Neural cell (in vitro differentiated cells): Measurements from ENCODE around the gene JMJD1C. TPM values are rescaled to one million over a fixed set of nuclear protein-coding genes. Genes with fewer than 3 reads are reported as not detected.

Experiments
- H2AFZ ChIP-seq: fragments of 200-600, 300-800 bp; sonication (generic), shearing (Covaris generic); 2 replicates; pipeline ENCODE4 v1.6.0; 2014; ENCODE audit warnings: low read depth, mild to moderate bottlenecking, antibody characterized with exemption, low read length, moderate library complexity
- H3F3A ChIP-seq: fragments of 200-600 bp; shearing (Covaris generic); 2 replicates; pipeline ENCODE4 v1.6.1; 2016; ENCODE audit warnings: mild to moderate bottlenecking, moderate library complexity, mixed read lengths, antibody characterized with exemption, low read length; ENCODE audit not compliant: insufficient read depth, poor library complexity, severe bottlenecking
- H3K27ac ChIP-seq: fragments of 200-600, 300-800 bp; sonication (generic), shearing (Covaris generic); 2 replicates; pipeline ENCODE4 v1.5.1; 2014; ENCODE audit warnings: mild to moderate bottlenecking, low read length, moderate library complexity
- H3K27me3 ChIP-seq: fragments of 300-800, 200-600 bp; sonication (generic), shearing (Covaris generic); 2 replicates; pipeline ENCODE4 v1.6.0; 2014; ENCODE audit warnings: mild to moderate bottlenecking, low read depth, low read length, moderate library complexity; ENCODE audit not compliant: insufficient read depth
- H3K36me3 ChIP-seq: fragments of 300-800, 200-600 bp; sonication (generic), shearing (Covaris generic); 2 replicates; pipeline ENCODE4 v1.5.1; 2014; ENCODE audit warnings: mild to moderate bottlenecking, antibody characterized with exemption, low read length, moderate library complexity; ENCODE audit not compliant: insufficient read depth
- H3K4me2 ChIP-seq: fragments of 300-800, 200-600 bp; sonication (generic), shearing (Covaris generic); 2 replicates; pipeline ENCODE4 v1.6.0; 2014; ENCODE audit warnings: mild to moderate bottlenecking, low read length
- H3K4me3 ChIP-seq: fragments of 300-800, 200-600 bp; sonication (generic), shearing (Covaris generic); 2 replicates; pipeline ENCODE4 v1.5.1; 2014; ENCODE audit warnings: mild to moderate bottlenecking, low read length, moderate library complexity
- H3K79me2 ChIP-seq: fragments of 200-600 bp; shearing (Covaris generic); replicated peaks from 2 replicates; pipeline ENCODE4 v1.6.0; 2014; ENCODE audit warnings: mild to moderate bottlenecking, low read length, moderate library complexity; ENCODE audit not compliant: insufficient read depth
- H3K9ac ChIP-seq: fragments of 300-800, 200-600 bp; sonication (generic), shearing (Covaris generic); 2 replicates; pipeline ENCODE4 v1.6.1; 2016; ENCODE audit warnings: mild to moderate bottlenecking, low read length, mixed read lengths
- H3K9me2 ChIP-seq: fragments of 200-600 bp; shearing (Covaris generic); 2 replicates; pipeline ENCODE4 v1.6.1; 2016; ENCODE audit warnings: mild to moderate bottlenecking, low read length, mixed read lengths; ENCODE audit not compliant: insufficient read depth
- H3K9me3 ChIP-seq: fragments of 200-600, 300-800 bp; sonication (generic), shearing (Covaris generic); 2 replicates; pipeline ENCODE4 v1.6.1; 2016; ENCODE audit warnings: mild to moderate bottlenecking, mixed run types, low read length, moderate library complexity, mixed read lengths
- H4K20me1 ChIP-seq: fragments of 200-600 bp; shearing (Covaris generic); 2 replicates; pipeline ENCODE4 v1.6.1; 2016; ENCODE audit warnings: mild to moderate bottlenecking, mixed run types; ENCODE audit not compliant: insufficient read depth
- CTCF ChIP-seq: fragments of 450-650 bp; IDR thresholded peaks from 2 replicates; pipeline ENCODE4 v1.5.1; 2014; ENCODE audit warnings: antibody characterized with exemption, mild to moderate bottlenecking, moderate library complexity; ENCODE audit not compliant: poor library complexity, severe bottlenecking
- EP300 ChIP-seq: fragments of 450-650 bp; conservative IDR thresholded peaks from 2 replicates; pipeline ENCODE4 v1.6.1; 2014; ENCODE audit warnings: antibody characterized with exemption, mild to moderate bottlenecking, moderate library complexity; ENCODE audit not compliant: poor library complexity, severe bottlenecking
- EZH2 ChIP-seq: fragments of 200-600, 300-800 bp; shearing (Covaris generic), sonication (generic); IDR thresholded peaks from 2 replicates; pipeline ENCODE4 v1.6.1; 2014; ENCODE audit warnings: antibody characterized with exemption, low read length, borderline replicate concordance, mild to moderate bottlenecking; ENCODE audit not compliant: insufficient read depth, poor library complexity, severe bottlenecking
- MXI1 ChIP-seq: fragments of 450-650 bp; conservative IDR thresholded peaks from 2 replicates; pipeline ENCODE4 v1.6.1; 2014; ENCODE audit warnings: antibody characterized with exemption, mild to moderate bottlenecking; ENCODE audit not compliant: poor library complexity, severe bottlenecking
- POLR2AphosphoS5 ChIP-seq: IDR thresholded peaks from 2 replicates; pipeline ENCODE4 v1.6.1; 2012
- RAD21 ChIP-seq: fragments of 450-650 bp; conservative IDR thresholded peaks from 2 replicates; pipeline ENCODE4 v1.6.1; 2014; ENCODE audit warnings: antibody characterized with exemption, mild to moderate bottlenecking, moderate library complexity
- REST ChIP-seq: IDR thresholded peaks from 2 replicates; pipeline ENCODE4 v1.6.1; 2012; ENCODE audit warnings: borderline replicate concordance
- SMC3 ChIP-seq: fragments of 450-650 bp; conservative IDR thresholded peaks from 2 replicates; pipeline ENCODE4 v1.6.1; 2014; ENCODE audit warnings: antibody characterized with exemption, mild to moderate bottlenecking, moderate library complexity; ENCODE audit not compliant: poor library complexity
- TAF1 ChIP-seq: IDR thresholded peaks from 2 replicates; pipeline ENCODE4 v1.6.1; 2012; ENCODE audit warnings: low read depth
- polyA plus RNA-seq: library from polyadenylated mRNA; depleted of rRNA; stranded (reverse); fragments of >200 nt; gene quantifications from 2 replicates; pipeline ENCODE4 v1.2.3, GENCODE V29; 2014

JMJD1C gene
- polyA plus RNA-seq, 1 donor from 2014 or later: 108 TPM

GRCh38 chr10:63481815-63482421 is 16.1 kb upstream of the JMJD1C start:
- H3K9me3 ChIP-seq: no peaks in the 10 kb centered on the region
- no peak overlapping the region for H3K27ac ChIP-seq
- no peak overlapping the region for H3K9ac ChIP-seq
- H3K27me3 ChIP-seq: no peaks in the 10 kb centered on the region
- no peak overlapping the region for H3K4me2 ChIP-seq
- H4K20me1 ChIP-seq: peaks cover 8% of the 10 kb centered on the region
- no peaks in the 10 kb centered on the region for H3K36me3 ChIP-seq
- peaks cover 35% of the 10 kb centered on the region for H3K79me2 ChIP-seq
- H2AFZ ChIP-seq: no peak overlapping the region
- no peak for TF ChIP-seq TAF1
- TF ChIP-seq POLR2AphosphoS5: no peak
- no peak for TF ChIP-seq RAD21
- no peak for TF ChIP-seq SMC3
- TF ChIP-seq REST: no peak
- TF ChIP-seq EZH2: no peak
- TF ChIP-seq CTCF: no peak
- no peak for TF ChIP-seq MXI1
- no peak for TF ChIP-seq EP300
- H3F3A ChIP-seq: no peaks in the 10 kb centered on the region
- H3K9me2 ChIP-seq: no peaks in the 10 kb centered on the region
- H3K4me3 ChIP-seq: no peak overlapping the region

GRCh38 chr10:63480237-63480636 is 14.5 kb upstream of the JMJD1C start:
- peaks cover 49% of the 10 kb centered on the region for H3K79me2 ChIP-seq
- no peak overlapping the region for H2AFZ ChIP-seq
- H3K36me3 ChIP-seq: no peaks in the 10 kb centered on the region
- H3K9me2 ChIP-seq: no peaks in the 10 kb centered on the region
- no peaks in the 10 kb centered on the region for H3F3A ChIP-seq
- no peaks in the 10 kb centered on the region for H3K9me3 ChIP-seq
- TF ChIP-seq EP300: no peak
- no peak for TF ChIP-seq RAD21
- TF ChIP-seq MXI1: no peak
- no peak for TF ChIP-seq TAF1
- TF ChIP-seq SMC3: no peak
- TF ChIP-seq EZH2: no peak
- TF ChIP-seq POLR2AphosphoS5: no peak
- TF ChIP-seq REST: no peak
- no peak for TF ChIP-seq CTCF
- H4K20me1 ChIP-seq: peaks cover 8% of the 10 kb centered on the region
- H3K4me3 ChIP-seq: no peak overlapping the region
- H3K4me2 ChIP-seq: no peak overlapping the region
- H3K27ac ChIP-seq: no peak overlapping the region
- H3K9ac ChIP-seq: no peak overlapping the region
- H3K27me3 ChIP-seq: no peaks in the 10 kb centered on the region
